A549 (cell line): ENCODE data around the gene GAS6. TPM values are rescaled to one million over a fixed set of nuclear protein-coding genes. Genes with fewer than 3 reads are reported as not detected.

Experiments used
- ATAC-seq, 2 experiments: fragments of 200-7000 bp in 1 of 2; fragments of >200 bp in 1 of 2; cut with Nextera tagmentation in 1 of 2; cut with Tn5 transposase in 1 of 2; 3 replicates each; pipeline versions ENCODE4 v1.8.0 to v1.9.1; 2018 to 2020; ENCODE audit warnings: mild to moderate bottlenecking in 1 of 2, moderate library complexity in 1 of 2
- CTCF ChIA-PET: fragments of 300-600 bp; sonication (Branson Sonifier 250); formaldehyde crosslinking; extraction: SDS; loops from one replicate; lab custom pipeline; 2021; ENCODE audit warnings: antibody characterized with exemption, inconsistent platforms; lab: Yijun Ruan, JAX
- POLR2A ChIA-PET: fragments of 350-600 bp; formaldehyde crosslinking; extraction: SDS; loops from one replicate; lab custom pipeline; 2021; ENCODE audit warnings: antibody characterized with exemption, inconsistent platforms; lab: Yijun Ruan, JAX
- DNase-seq, 2 experiments: peaks; one replicate each; pipeline versions ENCODE4 v3.0.0 to v3.0.0-alpha.2; 2011 to 2016; ENCODE audit warnings: low read depth in 1 of 2, low spot score in 1 of 2
- FAIRE-seq: peaks from 2 replicates; lab custom pipeline; 2011; peaks lifted over from hg19 to GRCh38; lab: Jason Lieb, UNC
- H3K27ac ChIP-seq, 2 experiments: fragments of >200 bp; sonication (Bioruptor Twin); formaldehyde crosslinking; 3 replicates each; pipeline ENCODE4 v1.5.1; 2016 to 2017
- H3K4me1 ChIP-seq: fragments of >200 bp; sonication (Bioruptor Twin); formaldehyde crosslinking; 3 replicates; pipeline ENCODE4 v1.6.1; 2016
- H3K4me2 ChIP-seq: fragments of >200 bp; sonication (Bioruptor Twin); formaldehyde crosslinking; 3 replicates; pipeline ENCODE4 v1.6.1; 2016
- H3K4me3 ChIP-seq: fragments of >200 bp; sonication (Bioruptor Twin); formaldehyde crosslinking; 3 replicates; pipeline ENCODE4 v1.5.1; 2016
- H3K9me3 ChIP-seq: fragments of >200 bp; sonication (Bioruptor Twin); formaldehyde crosslinking; 3 replicates; pipeline ENCODE4 v1.6.1; 2016
- ATOH8 ChIP-seq: fragments of 250-450 bp; sonication (Bioruptor Pico); IDR thresholded peaks from 2 replicates; pipeline ENCODE4 v1.5.0; 2020; ENCODE audit warnings: low read depth, mild to moderate bottlenecking, moderate library complexity
- BHLHE40 ChIP-seq: IDR thresholded peaks from 2 replicates; pipeline ENCODE4 v1.6.1; 2012; ENCODE audit warnings: low read depth, low read length, inconsistent platforms
- CBX8 ChIP-seq: fragments of 200-600 bp; sonication (generic); IDR thresholded peaks from 2 replicates; pipeline ENCODE4 v1.6.1; 2016
- CEBPB ChIP-seq, 2 experiments: fragments of >200 bp in 1 of 2; sonication (Bioruptor Twin) in 1 of 2; formaldehyde crosslinking in 1 of 2; IDR thresholded peaks; 2 replicates each; pipeline ENCODE4 v1.6.1; 2012 to 2016
- CTCF ChIP-seq: fragments of >200 bp; sonication (Bioruptor Twin); formaldehyde crosslinking; IDR thresholded peaks from 3 replicates; pipeline ENCODE4 v1.5.1; 2016
- E2F6 ChIP-seq: IDR thresholded peaks from 2 replicates; pipeline ENCODE4 v1.6.1; 2012; ENCODE audit warnings: low read depth, borderline replicate concordance
- EHF ChIP-seq: fragments of 250-450 bp; sonication (Bioruptor Pico); IDR thresholded peaks from 2 replicates; pipeline ENCODE4 v1.5.0; 2020; ENCODE audit warnings: mild to moderate bottlenecking
- EP300 ChIP-seq, 2 experiments: fragments of >200 bp; sonication (Bioruptor Twin); formaldehyde crosslinking; IDR thresholded peaks; 2 replicates in 1 of 2; 3 replicates in 1 of 2; pipeline ENCODE4 v1.6.1; 2016 to 2017
- FOSB ChIP-seq: fragments of 250-450 bp; sonication (Bioruptor Pico); IDR thresholded peaks from 2 replicates; pipeline ENCODE4 v1.5.0; 2020; ENCODE audit warnings: mild to moderate bottlenecking, moderate library complexity
- FOSL2 ChIP-seq, 2 experiments: fragments of 450-650 bp in 1 of 2; fragments of >200 bp in 1 of 2; sonication (Bioruptor Twin) in 1 of 2; formaldehyde crosslinking; IDR thresholded peaks; 2 replicates each; pipeline versions ENCODE4 v1.5.0 to v1.6.1; 2016 to 2020; ENCODE audit warnings: mild to moderate bottlenecking in 1 of 2, moderate library complexity in 1 of 2
- GATA3 ChIP-seq: IDR thresholded peaks from 2 replicates; pipeline ENCODE4 v1.6.1; 2012; ENCODE audit warnings: borderline replicate concordance
- HDAC2 ChIP-seq: fragments of 200-600 bp; sonication (generic); IDR thresholded peaks from 2 replicates; pipeline ENCODE4 v1.6.1; 2016
- HMGXB4 ChIP-seq: fragments of 250-450 bp; sonication (Bioruptor Pico); IDR thresholded peaks from 2 replicates; pipeline ENCODE4 v1.5.0; 2021; ENCODE audit warnings: mild to moderate bottlenecking, moderate library complexity, borderline replicate concordance
- HOXA7 ChIP-seq: fragments of 250-450 bp; sonication (Bioruptor Pico); IDR thresholded peaks from 2 replicates; pipeline ENCODE4 v1.5.0; 2020; ENCODE audit warnings: mild to moderate bottlenecking, moderate library complexity
- KDM5A ChIP-seq: fragments of 200-600 bp; sonication (generic); IDR thresholded peaks from 2 replicates; pipeline ENCODE4 v1.6.1; 2016; ENCODE audit warnings: antibody characterized with exemption, mild to moderate bottlenecking
- MAX ChIP-seq: IDR thresholded peaks from 2 replicates; pipeline ENCODE4 v1.6.1; 2012
- POLR2A ChIP-seq: IDR thresholded peaks from 2 replicates; pipeline ENCODE4 v1.6.1; 2012; ENCODE audit warnings: mild to moderate bottlenecking, low read length
- REST ChIP-seq: fragments of 200-600 bp; sonication (generic); IDR thresholded peaks from 2 replicates; pipeline ENCODE4 v1.6.1; 2016; ENCODE audit warnings: antibody characterized with exemption, mild to moderate bottlenecking, moderate library complexity
- RFX5 ChIP-seq: fragments of 450-650 bp; IDR thresholded peaks from 2 replicates; pipeline ENCODE4 v1.7.1; 2014; ENCODE audit warnings: antibody characterized with exemption, mild to moderate bottlenecking, moderate library complexity
- WGBS: methylation state at CpG from one replicate; pipeline ENCODE4 v1.1.6; 2017; ENCODE audit errors: missing lambda C conversion rate; 5-methylcytosine and 5-hydroxymethylcytosine counted together
- polyA plus RNA-seq, 4 experiments: library from polyadenylated mRNA; depleted of rRNA in 3 of 4; stranded (reverse); fragments of >200 nt; fragmentation: RNase III in 1 of 4; extraction: RNeasy Plus Mini Kit Qiagen cat#74134 plus additional on column Dnase treatment in 1 of 4; gene quantifications; 2 replicates in 3 of 4; 3 replicates in 1 of 4; pipeline ENCODE4 v1.2.3, GENCODE V29; 2011 to 2017

GAS6 gene
- polyA plus RNA-seq, 2 of the 4 experiments (the other 2 are of a cell fraction) = 3.5 to 5.7 TPM

GRCh38 chr13:113904411-113904810 lies 40.5 kb upstream of the GAS6 start (continued):
- TF ChIP-seq REST = no peak
- no peak for TF ChIP-seq HDAC2
- TF ChIP-seq CBX8 = no peak
- TF ChIP-seq POLR2A = no peak
- no peak for TF ChIP-seq HOXA7
- no peak for TF ChIP-seq RFX5
- TF ChIP-seq MAX = 0 out of 2 replicates have a peak, but pooled peaks have one; percentile 14
- TF ChIP-seq CTCF = peak; percentile 45
- TF ChIP-seq FOSL2 (IDR thresholded peaks at IDR 0.05) = no peak
- TF ChIP-seq FOSL2 (CRISPR knock-in tag; IDR thresholded peaks at IDR 0.05) = no peak
- no peak for TF ChIP-seq EP300 (IDR thresholded peaks at IDR 0.05)
- no peak for TF ChIP-seq HMGXB4 (CRISPR knock-in tag)
- no peak for TF ChIP-seq E2F6

- H3K9me3 ChIP-seq = no peaks in the 10 kb centered on the region
- no peak for DNase-seq
- no peak overlapping the region for H3K27ac ChIP-seq
- no peak overlapping the region for H3K4me3 ChIP-seq
- H3K4me2 ChIP-seq = no peak overlapping the region
- POLR2A ChIA-PET = no interaction called here
- ATAC-seq = no peak
- no peaks in the 10 kb centered on the region for H3K4me1 ChIP-seq
- WGBS = 84% methylated on average over 9 of the region's 9 CpGs
- TF ChIP-seq EHF (CRISPR knock-in tag) = no peak
- TF ChIP-seq FOSB = no peak
- FAIRE-seq = no peak
- CTCF ChIA-PET = interaction anchor here (0.7 kb wide), 1 partner anchor 90 kb away, joined by 3 read pairs; no protein-coding TSS in a partner anchor
These were observed 40.0 kb upstream of the GAS6 start for GRCh38 chr13:113903912-113904311.

GRCh38 chr13:113902986-113903775 lies 39.3 kb upstream of the GAS6 start:
- no peak overlapping the region for H3K4me2 ChIP-seq
- DNase-seq (no peak), ATAC-seq (0 out of 6 replicates have a peak, but pooled peaks of 1 of the 2 experiments have one; percentile 19), FAIRE-seq (no peak)
- no peak overlapping the region for H3K4me3 ChIP-seq
- WGBS = 73% methylated on average over 18 of the region's 20 CpGs
- H3K9me3 ChIP-seq = no peaks in the 10 kb centered on the region
- no peaks in the 10 kb centered on the region for H3K4me1 ChIP-seq
- ChIA-PET POLR2A (no interaction called here), CTCF (interaction anchor here (0.7 kb wide), 1 partner anchor 89 kb away, joined by 3 read pairs; no protein-coding TSS in a partner anchor)
- no peak overlapping the region for H3K27ac ChIP-seq
- no peak for TF ChIP-seq GATA3
- TF ChIP-seq KDM5A = no peak
- no peak for TF ChIP-seq HDAC2
- no peak for TF ChIP-seq E2F6
- no peak for TF ChIP-seq RFX5
- TF ChIP-seq REST = no peak
- no peak for TF ChIP-seq CEBPB (IDR thresholded peaks at IDR 0.05)
- TF ChIP-seq ATOH8 (CRISPR knock-in tag) = no peak
- no peak for TF ChIP-seq BHLHE40
